Stimulated activated CD8-positive, alpha-beta memory T cell treated with anti-CD3 and anti-CD28 coated beads, Interleukin-12 subunit alpha, Interleukin-12 subunit beta, amount 100 ng/mL, for 1 hour (primary cell): Measurements from ENCODE around the gene SYNGR1.

Source experiments
- DNase-seq: peaks from one replicate; pipeline ENCODE4 v3.0.0-alpha.2; 2020; ENCODE audit warnings: low read depth

Gene SYNGR1, protein sequence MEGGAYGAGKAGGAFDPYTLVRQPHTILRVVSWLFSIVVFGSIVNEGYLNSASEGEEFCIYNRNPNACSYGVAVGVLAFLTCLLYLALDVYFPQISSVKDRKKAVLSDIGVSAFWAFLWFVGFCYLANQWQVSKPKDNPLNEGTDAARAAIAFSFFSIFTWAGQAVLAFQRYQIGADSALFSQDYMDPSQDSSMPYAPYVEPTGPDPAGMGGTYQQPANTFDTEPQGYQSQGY

DNA sequence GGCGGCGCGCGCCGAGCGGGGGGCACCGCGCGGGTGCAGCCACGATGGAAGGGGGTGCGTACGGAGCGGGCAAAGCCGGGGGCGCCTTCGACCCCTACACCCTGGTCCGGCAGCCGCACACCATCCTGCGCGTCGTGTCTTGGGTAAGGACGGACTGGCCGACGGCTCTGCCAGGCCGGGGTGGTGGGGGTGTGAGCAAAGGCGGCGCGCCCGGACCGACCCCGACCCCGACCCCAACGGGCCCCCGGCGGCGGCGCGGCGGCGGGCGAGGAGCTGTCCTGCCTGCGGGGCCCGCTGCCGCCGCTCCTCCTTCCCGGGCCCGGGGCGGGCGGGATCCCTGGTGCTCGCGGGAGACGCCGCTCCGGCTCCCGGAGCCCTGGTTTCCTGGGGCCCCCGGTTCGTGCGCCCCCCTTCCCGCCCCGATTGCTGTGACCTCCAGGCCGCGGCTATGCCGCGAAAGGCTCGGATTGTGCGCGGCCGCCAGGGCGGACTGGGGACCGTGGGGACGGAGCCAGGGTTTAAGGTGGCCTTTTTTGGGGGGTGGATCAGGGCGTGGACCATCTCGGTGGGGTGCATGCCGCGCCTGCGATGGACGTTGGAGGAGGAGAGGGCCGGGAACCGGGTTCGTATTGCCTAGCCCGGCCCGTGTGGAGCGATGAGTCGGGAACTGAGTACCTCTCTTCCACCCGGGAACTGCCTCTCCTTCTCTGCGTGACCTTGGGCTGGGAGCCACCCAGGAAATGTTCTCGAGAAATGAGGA lies at the start of gene SYNGR1:
SYNGR1 (plus strand) TSS at position 25 of the 760 bp plus-strand sequence; CDS start at position 45, 20 bp downstream.
- DNase-seq = no peak

DNA sequence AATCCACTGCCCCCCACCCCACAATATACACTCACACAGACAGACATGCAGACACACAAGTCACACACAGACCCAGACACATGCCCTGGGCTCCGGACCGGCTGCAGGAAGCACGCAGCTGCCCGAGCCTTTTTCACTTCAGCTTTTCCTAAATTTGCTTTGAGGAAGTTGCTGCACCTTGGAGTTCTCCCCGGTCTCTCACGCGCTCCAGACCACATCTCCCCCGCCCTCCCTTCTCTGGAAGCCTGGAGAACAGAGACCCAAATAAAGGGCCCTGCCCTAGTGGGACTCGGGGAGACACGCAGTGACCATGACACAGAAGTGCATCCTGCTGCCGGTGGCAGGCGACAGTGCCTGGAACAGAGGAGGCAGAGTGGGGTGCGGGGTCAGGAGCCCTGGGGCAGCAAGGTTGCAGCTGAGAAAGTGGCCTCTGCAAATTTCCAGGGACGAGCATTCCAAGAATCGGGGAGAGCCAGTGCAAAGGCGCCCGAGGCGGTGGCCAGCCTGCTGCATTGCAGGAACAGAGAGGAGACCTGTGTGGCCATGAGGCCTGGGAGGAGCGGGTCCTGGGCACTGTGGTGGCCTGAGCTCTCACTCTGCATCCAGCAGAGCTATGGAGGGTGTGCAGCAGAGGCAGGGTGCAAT lies 49.5 kb upstream of the SYNGR1 start:
- no peak for DNase-seq

DNA sequence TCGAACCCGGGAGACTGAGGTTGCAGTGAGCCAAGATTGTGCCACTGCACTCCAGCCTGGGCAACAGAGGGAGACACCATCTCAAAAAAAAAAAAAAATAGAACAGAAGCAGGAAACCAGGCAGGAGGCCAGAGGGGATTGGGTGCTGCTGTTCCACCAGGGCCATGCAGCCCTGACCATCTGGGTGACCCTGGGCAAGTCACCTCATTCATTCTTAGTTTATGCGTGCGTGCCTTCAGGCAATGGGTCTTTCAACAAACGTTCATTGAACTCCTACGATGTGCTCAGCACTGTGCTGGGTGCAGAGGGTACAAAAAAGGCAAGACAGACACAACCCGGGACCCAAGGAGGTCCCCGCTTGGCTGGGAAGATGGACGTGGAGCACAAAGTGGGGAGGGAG lies 48.7 kb upstream of the SYNGR1 start:
- DNase-seq = no peak

DNA sequence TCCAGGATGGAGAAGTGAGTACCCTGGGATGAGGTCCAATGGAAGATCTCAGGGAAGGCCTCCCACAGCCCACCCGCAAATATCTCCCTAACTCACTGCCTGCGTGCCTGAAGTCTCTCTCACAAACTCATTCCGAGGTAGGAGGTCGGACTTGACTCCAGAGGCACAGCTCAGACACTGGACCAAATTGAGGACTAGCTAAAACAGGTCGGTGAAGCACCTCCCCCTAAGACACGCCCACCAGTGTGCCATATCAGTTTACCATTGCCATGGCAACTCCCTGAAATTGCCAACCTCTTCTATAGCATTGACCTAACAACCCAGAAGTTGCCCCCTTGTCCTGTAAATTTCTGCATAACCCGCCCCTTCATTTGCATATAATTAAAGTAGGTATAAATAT lies 47.9 kb upstream of the SYNGR1 start:
- DNase-seq = no peak

DNA sequence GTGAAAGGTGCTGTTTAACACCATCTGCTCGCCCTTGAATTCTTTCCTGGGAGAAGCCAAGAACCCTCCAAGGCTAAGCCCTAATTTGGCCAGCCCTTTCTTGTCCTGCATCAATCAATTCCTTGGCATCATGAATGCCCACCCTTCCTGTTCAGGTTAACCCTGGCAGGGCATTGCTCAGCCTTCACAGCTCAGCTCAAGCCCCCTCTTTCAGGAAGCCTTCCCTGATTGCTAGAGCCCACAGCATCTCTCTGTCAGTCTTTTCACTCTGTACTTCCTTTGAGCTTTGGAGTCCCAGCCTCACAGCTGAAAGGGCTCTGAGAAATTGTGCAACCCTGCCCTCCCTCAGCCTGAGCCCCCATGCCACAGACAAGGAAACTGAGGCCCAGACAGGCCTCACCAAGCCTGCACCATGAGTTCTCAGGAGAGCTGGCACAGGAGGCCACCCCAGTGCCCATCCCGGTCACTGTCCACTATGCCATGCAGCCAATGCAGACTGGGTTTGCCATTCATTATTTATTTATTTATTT lies 47.3 kb upstream of the SYNGR1 start:
- no peak for DNase-seq

DNA sequence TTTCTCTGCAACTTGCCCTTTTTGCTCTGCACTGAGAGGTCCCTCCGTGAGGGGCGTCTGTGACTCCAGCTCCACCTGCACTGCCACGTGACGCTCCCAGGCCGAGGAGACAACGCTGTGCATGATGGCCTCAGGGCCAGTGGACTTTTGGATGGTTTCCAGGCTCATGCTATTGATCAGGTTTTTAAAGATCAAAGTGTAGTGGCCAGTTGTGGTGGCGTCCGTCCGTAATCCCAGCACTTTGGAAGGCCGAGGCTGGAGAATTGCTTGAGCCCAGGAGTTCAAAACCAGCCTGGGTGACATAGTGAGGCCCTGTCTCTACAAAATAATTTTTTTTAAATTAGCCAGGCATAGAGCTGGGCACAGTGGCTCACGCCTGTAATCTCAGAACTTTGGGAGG lies 46.4 kb upstream of the SYNGR1 start:
- DNase-seq = no peak

DNA sequence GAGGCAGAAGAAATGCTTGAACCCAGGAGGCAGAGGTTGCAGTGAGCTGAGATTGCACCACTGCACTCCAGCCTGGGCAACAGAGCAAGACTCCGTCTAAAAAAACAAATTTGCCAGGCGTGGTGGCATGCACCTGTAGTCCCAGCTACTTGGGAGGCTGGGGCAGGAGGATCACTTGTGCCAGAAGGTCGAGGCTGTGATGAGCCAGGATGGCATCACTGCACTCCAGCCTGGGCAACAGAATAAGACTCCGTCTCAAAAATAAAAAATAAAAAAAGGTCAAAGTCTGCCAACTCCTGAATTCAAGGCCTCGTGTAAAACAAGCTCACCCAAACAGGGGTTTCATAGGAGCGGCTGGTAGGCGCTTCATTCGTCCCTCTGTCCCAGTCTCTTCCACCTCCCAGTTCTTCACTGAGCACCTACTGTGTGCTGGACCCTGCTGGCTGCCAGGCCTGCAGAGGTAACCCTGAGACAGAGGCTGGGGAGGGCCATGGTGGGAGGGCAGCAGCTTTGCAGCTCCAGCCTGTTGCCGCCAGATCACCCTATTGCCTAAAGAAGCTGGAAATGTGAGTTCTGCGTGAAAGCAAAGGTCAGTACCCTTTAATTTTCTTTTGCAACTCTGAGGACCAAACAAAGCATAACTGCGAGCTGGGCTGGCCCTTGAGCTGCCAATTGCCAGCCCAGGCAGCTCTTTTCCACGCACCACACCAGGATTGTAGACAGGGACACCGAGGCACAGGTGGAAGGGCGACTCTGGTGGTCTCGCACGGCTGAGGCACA lies 45.7 kb upstream of the SYNGR1 start:
- no peak for DNase-seq

DNA sequence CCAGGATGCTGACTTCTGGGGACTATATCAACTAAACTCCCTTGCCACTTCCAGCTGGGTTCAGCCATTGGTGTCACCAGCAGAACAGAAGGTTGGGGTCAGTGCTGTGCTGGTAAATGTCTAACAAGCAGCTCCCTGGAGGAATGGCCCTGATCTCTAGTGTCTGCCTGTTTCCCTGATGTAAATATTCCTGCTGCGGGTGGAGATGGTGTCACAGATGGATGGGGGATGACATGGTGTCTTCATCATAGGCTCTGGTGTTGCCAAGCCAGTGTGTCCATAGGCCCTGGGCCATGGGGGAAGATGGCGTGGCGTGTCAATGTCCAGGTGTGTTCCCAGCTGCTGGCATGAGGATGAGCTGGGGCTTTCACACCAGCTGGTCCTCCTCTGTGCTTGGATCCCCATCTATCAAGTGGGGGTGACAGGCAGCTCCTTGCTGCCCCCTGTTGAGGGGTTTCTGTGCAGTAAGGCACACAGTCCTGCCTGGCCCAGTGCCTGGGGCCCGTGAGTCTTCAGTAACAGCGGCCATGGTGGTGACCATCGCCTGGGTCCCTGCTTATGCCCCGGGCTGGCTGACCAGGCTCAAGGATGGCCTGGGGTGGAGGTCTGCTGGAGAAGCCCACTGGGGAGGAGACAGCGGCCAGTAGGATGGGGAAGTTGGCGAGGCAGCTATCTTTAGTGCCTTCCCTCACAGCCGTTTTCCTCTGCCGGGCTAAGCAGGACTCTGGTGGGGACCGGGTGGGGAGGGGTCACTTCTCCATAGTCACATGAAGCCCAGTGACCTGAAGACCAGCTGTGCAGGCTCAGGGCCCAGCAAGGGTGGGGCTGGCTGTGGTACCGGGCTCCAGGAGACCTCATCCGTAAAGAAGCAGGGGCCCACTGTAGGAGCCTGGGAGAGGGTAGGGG lies 43.1 kb upstream of the SYNGR1 start:
- DNase-seq = peak; percentile 22

DNA sequence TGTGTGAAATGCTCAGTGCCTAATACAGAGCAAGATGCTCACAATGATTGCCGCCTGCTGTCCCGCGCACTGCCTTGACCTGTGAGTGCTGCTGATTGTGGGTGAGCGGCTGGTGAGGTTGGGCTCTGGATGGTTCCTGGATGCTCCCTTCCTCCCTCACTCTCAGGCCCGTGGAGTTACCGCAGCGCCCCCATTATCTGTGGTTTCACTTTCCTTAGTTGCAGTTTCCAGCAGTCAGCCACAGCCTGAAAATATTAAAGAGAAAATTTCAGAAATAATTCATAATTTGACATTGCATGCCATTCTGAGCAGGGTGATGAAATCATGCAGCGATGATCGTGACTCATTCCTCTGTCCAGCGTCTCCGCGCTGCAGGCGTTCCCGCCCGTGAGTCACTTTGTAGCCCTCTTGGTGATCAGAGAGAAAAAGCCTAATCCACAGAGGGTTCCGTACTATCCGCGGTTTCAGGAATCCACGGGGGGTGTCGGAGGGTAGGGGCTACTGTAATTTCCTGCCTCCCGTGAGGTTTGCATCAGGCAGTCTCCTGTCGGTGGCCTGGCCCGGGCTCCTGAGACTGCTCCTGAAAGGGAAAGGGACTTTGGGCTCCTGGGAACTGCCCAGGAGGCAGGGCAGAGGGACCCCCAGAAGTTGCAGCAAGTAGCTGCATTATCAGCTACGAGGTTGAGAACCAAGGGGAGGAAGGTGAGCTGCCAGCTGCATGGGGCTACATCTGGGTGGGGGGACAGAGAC lies 41.0 kb upstream of the SYNGR1 start:
- DNase-seq = no peak

DNA sequence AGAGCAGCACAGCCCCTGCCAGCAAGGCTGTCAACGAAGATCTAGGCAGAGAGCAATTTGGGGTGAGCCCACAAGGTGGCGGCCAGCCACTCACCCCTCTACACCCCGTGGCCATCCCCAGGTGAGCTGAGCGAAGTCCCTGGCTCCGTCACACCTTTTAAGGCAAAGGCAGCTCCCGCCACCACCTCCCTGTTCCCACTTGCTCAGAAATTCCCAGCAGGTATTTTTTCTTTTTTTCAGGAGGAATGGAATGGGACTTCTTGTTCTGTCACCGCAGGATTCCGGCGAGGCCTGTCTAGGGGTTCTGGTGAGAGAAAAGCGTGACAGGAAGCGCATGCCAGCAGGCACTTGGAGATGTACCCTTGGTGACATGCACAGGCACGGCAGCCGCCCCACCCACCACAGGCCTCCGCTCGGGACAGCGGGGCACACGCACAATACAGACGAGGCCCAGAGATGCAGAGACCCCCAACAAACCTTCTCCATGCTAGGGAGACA lies 40.4 kb upstream of the SYNGR1 start:
- no peak for DNase-seq

DNA sequence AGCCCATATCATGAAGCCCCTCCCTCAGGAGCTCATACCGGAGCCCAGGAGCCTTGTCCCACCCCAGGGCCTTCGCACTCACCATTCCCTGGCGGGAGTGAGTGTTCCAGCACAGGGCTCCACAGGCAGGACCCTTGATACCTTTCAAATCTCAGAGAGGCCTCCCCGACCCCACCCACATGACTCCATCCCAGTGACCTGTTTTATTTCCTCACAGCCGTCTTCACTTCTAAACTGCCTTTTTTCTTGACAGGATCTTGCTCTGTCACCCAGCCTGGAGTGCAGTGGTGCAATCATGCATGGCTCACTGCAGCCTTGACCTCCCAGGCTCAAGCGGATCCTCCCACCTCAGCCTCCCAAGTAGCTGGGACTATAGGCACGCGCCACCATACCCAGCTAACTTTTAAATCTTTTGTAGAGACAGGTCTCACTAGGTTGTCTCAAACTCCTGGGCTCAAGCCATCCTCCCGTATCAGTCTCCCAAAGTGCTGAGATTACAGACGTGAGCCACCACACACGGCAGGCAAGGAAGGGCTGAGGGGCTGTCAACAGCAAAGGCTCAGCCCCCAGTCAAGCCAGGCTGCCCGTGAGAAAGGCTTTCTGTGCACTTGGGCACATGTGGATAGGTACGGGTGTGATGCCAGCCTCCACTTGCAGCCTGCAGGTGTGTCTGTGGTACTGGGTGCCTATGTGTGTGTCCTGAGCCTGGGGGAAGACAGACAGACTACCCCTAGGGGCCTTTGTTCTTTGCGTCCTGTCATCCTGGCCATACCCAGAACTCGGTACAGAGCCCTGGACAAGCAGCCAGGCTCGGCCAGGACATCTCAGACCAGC lies 39.7 kb upstream of the SYNGR1 start:
- no peak for DNase-seq

DNA sequence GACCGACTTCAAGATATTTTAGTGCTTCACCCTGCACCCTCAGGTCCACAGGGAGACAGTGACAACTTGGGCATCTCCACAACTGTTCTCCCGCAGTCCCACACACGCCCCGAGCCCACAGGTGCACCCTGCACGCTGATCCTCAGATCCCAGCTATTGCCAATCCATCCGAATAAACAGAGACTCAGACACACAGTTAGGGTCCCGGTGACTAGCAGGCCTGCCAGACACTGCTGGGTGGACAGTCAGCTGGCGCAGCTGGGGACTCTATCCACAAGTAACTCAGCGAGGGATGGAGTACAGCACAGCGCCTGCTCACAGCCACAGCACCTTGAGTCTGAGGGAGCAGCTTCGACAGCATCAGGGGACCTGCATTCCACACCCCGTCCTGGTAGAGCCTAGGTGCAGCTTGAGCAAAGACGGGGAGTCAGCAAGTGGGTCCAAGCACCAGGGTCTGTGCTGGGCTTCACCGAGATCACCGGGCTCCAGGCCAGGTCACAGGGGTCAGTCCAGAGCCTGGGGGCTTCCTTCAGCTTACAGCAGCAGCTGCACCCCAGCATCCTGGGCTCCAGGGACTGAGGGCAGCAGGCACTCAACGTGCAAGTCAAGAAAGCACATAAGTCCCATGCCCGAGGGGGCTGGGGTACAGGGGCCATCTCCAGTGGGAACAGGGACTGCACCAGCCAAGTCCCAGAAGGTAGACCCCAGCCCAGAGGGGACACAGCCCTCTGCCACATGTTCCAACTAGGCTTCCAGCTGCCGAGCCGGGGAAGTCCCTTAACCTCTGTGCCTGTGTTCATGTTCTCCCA lies 38.0 kb upstream of the SYNGR1 start:
- no peak for DNase-seq

DNA sequence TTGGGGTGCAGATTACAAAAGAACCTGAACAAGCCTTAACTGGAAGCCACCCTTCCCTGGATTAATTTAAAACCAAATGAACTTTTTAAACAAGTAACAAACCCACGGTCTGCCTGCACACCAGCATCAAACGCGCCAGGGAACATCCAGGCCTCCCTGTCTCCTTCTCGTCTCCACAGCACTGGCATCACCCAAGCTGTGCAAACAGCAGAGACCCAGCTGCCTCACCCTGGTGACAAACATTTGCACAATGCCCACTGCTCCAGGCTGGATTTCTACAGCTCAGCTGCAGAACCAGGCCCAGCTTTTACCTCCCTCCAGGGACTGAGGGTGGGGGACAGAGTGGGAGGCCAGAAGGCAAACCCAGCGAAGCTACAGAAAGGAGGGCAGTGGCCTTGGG lies 37.4 kb upstream of the SYNGR1 start:
- DNase-seq = no peak

DNA sequence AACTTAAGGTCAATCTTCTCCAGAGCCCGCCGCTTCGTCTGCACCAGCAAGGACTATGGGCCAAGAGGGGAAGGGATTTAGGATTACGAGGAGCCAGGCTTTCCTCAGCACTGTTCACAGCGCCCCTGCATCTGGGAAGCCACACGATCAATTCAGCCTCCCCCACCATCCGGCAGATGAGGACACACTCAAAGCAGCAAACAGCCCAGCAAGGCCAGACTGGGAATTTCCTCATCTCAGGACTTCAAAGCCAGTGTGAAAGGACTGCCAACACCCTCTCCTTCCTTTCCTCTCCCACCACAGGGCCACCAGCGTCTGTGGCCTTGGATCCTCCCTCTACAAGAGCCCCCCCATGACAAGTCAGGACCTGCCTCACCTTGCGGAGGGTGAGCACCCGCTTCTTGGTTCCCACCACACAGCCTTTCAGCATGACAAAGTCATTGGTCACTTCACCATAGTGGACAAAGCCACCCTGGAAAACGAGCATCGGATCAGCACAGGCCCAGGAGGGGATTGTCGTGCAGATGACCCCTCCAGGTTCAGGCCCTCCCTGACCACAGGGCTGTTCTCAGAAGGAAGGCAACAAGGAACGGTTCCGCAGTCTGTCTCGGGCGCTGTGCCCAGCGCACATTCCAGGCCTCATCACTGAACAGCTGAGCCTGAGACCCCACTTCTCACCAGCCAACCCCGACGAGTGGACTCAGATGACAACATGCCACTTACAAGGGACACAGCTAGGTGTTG lies 36.4 kb upstream of the SYNGR1 start:
- DNase-seq = no peak

DNA sequence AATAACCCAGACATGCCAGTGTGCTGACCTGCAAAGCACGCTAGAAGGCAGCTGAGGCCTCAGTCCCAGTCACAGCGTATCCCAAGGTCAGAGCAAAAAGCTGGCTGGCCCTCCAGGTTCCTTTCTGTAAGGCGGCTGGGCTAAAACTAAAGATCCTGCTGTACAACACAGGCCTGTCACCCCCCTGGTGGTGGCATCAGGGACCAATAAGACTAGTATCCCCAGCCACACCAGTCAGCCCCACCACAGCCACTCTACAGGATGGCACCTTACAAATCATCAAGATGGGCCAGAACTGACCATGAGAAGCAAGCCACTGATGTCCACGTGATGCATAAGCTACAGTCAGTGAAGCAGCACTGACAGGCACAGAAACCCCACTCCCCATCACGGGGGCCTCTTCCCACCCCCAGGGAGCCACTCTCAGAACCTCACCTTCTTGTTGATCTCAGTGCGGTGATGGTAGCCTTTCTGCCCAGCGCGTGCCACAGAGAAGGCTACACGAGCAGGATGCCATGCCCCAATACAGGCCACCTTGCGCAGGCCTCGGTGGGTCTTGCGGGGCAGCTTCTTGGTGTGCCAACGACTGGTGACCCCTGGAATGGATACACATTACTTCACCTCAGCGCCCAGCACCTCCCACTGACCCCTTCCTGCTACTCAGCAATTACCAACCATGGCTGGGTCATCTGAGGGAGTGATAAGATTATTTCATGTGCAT lies 35.4 kb upstream of the SYNGR1 start:
- no peak for DNase-seq

DNA sequence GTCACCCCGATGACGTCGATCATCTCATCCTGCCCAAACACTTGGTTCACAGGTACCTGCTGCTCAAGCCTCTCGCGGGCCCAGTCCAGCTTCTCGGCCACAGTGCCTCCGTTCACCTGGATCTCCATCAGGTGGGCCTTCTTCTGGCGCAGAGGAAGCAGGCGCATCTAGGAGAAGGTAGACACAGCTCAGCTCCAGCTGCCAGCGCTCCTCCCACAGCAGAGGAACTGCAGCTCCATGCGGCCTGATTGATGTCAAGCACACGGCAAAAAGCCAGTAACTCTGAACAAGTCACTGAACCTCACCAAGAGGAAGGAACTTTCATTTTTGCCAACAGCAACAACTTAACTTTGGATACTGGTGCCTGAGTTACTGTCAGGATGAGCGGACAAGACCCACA lies 34.4 kb upstream of the SYNGR1 start:
- DNase-seq = no peak

DNA sequence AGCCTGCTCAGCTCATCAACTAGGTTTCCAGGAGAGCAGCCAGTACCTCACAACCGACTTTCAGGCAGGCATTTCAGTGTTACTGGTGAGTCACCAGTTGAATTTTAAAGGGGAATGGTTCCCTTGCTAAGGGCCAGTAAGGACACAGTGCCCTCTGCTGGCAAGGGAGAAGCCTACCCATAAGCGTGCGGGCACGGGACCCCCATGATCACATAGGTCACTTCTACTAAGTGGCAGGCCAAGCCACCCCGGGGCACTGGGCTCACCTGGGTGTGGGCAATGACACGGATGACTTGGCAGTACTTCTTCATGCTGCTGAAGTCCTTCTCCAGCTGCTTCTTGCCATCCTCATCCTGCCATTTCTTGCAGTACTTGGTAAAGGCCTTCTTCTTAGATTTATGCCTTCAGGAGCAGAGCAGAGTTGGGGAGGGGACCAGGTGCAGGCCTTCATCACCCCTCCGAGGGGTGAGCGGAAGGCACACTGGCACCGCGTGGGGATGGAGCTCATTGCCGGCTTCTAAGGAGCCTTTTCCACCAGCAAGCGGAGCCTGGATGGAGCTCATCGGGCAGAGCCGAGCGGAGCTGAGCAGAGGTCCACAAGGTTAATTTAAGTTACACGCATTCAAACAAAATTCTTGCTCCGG lies 33.2 kb upstream of the SYNGR1 start:
- DNase-seq = peak; percentile 63
